NCI-H226 (cell line): ENCODE measurements around the gene FUT6.
"Not testable (repeated sequence)": the region's sequence is repeated elsewhere in the genome, so short reads cannot be mapped to it uniquely, and the experiment has no call there.

Experiments
- DNase-seq: peaks from one replicate; pipeline ENCODE4 v3.0.0-alpha.2; 2015

The FUT6 gene, protein sequence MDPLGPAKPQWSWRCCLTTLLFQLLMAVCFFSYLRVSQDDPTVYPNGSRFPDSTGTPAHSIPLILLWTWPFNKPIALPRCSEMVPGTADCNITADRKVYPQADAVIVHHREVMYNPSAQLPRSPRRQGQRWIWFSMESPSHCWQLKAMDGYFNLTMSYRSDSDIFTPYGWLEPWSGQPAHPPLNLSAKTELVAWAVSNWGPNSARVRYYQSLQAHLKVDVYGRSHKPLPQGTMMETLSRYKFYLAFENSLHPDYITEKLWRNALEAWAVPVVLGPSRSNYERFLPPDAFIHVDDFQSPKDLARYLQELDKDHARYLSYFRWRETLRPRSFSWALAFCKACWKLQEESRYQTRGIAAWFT

DNA sequence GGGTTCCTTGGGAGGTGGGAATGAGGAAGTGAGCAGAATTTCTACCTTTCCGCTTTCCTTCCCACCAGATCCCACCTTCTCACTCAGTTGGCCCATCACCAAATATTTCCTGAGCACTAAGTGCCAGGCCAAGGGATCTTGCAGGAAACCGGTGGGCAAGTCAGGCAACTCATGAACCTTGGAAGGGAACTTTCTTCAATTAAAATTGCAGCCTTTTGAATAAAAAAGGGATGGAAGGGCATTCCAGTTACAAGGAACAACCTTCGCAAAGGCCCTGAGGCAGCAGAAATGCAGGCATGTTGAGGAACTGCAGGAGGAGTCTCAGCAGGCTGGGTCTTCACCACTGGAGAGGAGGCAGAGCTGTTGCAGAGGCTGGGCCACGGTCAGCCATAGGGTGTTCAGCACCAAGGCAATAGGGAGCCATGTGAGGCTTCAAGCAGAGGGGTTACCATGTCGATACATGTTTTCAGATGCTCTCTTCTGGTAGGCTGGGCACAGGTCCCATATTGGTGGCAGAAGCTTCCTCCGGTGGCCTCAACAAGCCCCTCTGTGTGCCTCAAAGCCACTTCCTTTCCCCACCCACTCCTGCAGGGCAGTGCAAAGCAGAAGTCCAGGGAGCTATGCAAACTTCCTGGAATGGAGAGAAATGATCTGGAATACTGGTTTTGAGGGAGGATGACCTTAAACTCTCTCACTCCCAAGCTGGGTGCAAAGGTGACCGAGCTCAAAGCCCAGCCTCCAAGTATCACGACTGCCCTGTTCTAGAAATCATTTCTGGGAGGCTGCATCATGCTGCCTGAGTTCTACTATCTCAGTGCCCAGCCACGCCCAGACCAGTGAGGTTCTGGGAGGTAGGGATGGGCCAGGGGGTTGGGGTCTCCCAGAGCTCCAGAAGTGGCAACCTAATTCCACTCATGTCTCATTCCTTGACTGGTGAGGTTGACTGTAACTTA is at the start of gene FUT6:
Gene FUT6 (minus strand): TSS at position 638 of the 953 bp plus-strand sequence. CDS start 7,135 bp downstream, outside the sequence.
- no peak for DNase-seq

DNA sequence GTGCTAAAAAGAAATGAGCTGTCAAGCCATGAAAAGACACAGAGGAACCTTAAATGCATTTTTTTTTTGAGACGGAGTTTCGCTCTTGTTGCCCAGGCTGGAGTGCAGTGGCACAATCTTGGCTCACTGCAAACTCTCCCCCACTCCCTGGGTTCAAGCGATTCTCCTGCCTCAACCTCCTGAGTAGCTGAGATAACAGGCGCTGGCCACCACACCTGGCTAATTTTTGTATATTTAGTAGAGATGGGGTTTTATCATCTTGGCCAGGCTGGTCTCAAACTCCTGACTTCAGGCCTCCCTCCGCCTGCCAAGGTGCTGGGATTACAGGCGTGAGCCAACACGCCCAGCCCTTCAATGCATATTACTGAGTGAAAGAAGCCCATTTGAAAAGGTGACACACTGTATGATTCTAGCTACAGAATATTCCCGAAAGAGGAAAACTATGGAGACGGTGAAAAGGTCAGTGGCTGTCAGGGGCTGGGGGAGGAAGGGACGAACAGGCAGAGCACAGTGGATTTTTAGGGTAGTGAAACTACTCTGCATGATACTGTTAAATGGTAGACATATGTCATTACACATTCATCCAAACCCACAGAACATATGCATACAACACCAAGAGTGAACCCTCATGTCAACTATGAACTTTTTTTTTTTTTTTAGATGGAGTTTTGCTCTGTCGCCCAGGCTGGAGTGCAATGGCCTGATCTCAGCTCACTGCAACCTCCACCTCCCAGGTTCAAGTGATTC is 44.7 kb upstream of the FUT6 start:
- not testable (repeated sequence) for DNase-seq

DNA sequence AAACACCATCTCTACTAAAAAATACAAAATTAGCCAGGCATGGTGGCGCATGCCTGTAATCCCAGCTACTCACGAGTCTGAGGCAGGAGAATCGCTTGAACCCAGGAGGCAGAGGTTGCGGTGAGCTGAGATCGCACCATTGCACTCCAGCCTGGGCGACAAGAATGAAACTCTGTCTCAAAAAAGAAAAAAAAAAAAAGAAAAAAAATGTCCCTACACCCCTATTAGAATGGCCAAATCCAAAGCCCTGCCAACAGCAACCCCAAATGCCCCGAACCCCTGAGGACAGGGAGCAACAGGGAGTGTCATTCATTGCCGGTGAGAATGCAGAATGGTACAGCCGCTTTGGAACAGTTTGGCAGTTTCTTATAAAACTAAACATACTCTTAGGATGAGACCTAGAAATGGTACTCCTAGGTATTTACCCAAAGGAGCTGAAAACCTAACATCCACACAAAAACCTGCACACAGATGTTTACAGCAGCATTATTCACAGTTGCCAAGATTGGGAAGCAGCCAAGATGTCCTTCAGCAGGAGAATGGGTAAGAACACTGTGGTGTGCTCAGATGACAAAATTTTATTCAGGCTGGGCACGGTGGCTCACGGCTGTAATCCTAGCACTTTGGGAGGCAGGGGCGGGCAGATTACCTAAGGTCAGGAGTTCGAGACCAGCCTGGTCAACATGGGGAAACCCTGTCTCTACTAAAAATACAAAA is 43.8 kb upstream of the FUT6 start:
- DNase-seq: not testable (repeated sequence)

DNA sequence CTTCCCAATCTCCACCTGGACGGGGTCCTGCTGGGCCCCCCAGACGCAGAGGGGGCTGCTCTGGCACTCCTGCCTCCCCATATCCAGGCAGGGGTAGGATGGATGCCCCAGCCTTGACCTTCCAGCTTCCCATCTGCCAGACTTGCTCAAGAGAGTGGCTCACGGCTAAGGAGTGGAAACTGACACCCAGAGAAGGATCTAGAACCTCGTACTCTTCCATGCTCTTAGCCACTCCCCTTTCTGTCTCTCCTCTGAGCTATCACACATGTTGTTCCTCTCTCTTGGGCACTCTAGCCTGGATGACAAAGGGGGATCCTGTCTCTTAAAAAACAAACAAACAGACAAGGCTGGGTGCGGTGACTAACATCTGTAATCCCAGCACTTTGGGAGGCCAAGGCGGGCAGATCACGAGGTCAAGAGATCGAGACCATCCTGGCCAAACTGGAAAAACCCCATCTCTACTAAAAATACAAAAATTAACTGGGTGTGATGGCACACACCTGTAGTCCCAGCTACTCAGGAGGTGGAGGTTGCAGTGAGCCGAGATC is 43.0 kb upstream of the FUT6 start:
- no peak for DNase-seq

DNA sequence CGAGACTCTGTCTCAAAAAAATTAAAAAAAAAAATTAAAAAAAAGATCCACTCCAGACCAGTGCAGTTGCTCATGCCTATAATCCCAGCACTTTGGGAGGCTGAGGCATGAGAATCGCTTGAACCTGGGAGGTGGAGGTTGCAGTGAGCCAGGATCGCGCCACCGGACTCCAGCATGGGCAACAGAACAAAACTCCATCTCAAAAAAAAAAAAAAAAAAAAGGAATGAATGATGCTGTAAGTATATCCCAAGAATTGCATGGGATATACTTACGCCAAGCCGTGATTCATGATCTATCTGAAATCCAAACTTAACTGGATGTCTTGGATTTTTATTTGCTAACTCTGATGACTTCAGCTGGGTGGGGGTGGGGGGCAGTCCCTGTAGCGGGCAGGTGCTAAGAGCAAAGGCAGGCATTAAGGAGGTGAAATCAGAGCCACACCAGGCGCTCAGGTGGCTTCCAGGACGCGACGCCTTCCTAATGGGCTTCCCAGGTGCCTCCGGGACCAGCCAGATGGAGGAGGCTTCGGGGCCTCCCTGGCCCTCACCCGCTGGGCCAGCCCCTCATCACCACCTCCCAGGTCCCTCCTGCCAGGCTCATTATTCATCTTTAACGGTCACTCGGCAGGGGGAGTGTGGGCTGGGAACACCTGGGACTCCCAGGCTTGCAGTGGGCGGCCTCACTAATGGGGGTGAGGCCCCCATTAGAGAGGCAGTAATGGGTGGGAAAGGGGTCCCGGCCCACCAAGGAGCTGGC is 42.2 kb upstream of the FUT6 start:
- DNase-seq: no peak

DNA sequence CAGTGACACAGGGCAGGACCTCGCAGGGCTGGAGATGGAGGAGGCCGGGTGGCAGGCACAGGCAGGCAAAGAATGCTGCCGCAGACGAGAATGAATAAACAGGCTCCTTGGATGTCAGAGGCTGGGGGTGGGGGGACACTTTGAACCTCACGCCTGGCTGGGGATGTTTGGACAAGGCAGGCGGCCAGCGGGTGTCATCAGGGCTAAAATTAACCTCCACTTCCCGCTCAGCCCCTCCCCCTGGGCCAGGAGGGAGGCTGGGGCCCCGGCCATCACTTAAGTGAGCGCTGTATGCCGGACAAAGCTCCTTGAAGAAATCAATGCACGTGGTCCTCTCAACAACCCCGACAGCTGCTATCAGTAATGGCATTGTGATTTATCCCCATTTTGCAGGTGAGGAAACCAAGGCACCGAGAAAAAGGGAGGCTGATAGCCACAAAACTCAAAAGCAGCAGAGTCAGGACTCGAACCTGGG is 41.1 kb upstream of the FUT6 start:
- DNase-seq: no peak

DNA sequence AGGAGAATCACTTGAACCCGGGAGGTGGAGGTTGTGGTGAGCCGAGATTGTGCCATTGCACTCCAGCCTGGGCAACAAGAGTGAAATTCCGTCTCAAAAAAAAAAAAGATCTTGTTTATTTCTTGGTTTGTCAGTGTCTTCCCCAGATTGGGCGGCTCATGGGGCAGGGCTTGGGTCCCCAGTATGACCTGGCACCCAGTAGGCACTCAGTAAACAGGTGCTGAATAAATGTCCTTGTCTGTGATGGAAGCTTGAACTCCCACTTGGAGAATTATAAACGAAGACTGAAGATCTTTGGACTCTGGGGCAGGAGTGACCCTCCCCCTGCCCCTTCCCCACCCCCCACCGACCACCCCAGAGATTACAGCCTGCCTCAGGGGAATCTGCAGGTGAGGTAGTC is 40.7 kb upstream of the FUT6 start:
- no peak for DNase-seq

DNA sequence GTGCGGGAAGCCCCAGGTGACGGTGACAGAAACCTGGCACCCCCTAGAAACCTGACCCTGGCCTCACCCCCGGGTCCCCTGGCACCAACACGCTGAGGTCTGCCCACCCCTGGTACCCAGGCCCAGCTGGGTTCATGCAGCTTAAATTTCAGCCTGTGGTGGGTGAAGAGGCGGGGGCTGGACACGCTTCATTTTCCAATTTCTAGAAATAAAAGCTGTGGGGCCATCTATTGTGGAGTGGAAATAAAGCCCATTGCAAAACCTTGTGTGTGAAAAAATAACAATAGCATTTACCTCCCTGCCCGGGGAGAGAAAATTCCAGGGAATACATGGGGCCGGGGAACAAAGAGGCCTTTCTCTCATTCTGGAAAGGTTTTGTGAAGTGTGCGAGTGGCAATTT is 38.4 kb upstream of the FUT6 start:
- DNase-seq: no peak

DNA sequence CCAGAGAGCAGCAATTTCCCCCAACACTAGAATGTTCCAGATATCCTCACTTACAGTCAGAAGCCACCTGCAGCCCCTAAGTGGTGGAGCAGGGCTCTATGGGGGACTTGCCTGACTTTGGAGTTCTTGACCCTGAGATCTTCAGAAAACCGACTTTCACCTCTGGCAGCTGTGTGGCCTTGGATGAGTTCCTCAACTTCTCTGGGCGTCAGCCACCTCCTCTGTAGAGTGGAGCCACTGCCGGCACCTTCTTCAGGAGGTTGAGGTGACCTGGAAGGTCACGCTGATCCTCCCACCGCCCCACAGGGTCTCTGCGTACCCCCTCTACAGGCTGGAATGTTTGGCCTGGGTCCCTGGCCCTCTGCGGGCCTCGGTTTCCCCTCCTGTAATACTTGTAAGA is 37.9 kb upstream of the FUT6 start:
- no peak for DNase-seq

DNA sequence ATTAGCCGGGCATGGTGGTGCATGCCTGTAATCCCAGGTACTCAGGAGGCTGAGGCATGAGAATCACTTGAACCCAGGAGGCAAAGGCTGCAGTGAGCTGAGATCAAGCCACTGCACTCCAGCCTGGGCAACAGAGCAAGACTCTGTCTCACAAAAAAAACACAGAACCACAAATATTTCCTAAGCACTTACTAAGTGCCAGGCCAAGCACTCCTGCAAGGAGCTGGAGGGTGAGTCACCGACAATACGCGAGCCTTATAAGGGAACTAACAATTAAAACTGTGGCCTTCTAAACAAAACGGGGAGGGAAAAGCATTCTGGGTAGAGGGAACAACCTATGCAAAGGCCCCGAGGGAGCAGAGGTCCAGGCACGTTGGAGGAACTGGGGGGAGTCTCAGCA is 35.0 kb upstream of the FUT6 start:
- peak; percentile 22 for DNase-seq

DNA sequence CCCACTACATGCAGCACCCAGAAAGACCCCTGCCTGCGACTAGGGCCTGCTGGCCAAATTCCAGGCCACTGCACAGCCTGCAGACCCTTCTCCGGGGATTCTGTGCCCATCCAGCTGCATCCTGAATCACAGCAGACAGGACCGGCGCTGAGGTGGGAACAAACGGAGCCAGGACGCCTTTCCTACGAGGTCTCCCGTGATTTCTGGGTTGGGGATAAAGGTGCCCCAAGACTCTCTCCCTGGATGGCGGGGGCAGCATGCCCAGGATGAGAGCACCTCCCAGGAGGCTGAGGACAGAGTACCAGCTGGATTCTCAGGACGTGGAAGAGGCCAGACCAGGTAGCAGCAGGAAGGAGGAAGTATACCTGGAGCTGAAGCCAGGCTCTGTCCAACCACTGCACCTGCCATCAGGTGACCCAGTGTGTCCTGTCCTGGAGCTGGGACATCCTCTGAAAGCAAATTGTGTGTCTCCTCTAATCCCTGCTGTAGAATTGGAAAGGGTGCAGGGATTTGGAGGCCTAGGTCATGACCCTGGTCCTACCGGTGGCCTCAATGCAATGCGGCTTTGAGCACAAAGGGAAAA is 34.2 kb upstream of the FUT6 start:
- DNase-seq: no peak

DNA sequence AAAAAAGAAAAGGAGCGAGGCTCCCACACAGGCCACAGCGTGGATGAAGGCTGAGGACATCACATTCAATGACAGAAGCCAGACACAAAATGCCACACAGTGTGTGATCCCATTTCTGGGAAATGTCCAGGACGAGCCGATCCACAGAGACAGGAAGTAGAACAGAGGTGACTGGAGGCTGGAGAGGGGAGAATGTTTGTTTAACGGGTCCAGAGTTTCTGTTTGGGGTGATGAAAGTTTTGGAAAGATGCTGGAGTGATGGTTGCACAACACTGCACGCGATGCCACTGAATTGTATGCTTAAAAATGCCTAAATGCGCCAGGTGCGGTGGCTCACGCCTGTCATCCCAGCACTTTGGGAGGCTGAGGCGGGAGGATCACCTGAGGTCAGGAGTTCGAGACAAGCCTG is 31.5 kb upstream of the FUT6 start:
- no peak for DNase-seq

DNA sequence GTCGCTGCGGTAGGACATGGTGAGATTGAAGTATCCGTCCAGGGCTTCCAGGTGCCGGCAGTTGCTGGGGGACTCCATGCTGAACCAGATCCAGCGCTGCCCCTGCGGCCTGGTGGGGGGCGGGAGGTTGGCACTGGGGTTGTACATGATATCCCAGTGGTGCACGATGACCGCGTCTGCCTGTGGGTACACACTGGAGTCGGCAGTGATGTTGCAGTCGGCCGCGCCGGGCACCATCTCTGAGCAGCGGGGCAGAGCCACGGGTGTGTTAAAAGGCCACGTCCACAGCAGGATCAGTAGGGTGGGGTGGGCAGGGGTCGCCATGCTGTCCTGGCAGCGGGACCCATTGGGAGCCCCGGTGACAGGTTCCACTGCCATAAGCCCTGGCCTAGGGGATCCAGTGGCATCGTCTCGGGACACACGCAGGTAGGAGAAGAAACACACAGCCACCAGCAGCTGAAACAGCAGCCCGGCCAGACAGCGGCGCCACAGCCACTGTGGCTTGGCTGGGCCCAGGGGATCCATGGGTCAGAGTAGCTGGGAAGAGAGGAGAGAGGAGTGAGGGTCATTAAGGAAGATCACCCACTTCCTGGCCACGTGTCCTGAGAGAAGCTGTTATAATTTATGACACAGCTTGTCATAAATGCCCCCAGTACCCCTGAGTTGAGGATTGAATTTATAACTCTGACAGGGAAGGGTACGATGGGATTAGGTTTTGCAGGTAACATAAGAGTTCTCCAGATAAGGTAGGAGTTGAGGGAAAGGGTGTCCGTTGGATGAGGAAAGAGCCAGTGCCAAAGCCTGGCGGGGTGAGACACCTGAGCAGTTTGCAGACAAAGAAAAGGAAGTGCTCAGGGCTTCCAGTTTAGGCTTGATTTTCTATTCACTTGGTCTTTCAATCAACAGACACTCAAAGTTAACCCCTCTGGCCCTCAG is 28.0 kb upstream of the FUT6 start:
- DNase-seq: no peak

DNA sequence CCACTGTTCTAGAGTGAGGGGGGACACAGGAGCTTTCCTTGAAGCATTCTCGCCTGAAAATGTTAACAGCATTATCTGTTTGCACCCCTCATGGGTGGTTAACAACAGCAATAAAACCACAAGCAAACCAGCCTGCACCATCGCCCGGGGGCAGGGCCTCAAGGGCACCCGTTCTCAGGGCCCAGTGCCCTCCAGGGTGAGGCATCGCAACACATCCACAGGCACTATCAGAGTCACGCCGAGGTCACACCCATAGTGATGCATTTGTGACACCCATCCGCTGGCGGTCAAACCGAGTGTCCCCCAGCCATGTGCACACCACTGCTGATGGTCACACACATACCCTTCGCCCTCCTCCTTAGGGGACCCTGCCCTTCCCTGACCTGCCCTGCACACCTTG is 26.3 kb upstream of the FUT6 start:
- DNase-seq: no peak

DNA sequence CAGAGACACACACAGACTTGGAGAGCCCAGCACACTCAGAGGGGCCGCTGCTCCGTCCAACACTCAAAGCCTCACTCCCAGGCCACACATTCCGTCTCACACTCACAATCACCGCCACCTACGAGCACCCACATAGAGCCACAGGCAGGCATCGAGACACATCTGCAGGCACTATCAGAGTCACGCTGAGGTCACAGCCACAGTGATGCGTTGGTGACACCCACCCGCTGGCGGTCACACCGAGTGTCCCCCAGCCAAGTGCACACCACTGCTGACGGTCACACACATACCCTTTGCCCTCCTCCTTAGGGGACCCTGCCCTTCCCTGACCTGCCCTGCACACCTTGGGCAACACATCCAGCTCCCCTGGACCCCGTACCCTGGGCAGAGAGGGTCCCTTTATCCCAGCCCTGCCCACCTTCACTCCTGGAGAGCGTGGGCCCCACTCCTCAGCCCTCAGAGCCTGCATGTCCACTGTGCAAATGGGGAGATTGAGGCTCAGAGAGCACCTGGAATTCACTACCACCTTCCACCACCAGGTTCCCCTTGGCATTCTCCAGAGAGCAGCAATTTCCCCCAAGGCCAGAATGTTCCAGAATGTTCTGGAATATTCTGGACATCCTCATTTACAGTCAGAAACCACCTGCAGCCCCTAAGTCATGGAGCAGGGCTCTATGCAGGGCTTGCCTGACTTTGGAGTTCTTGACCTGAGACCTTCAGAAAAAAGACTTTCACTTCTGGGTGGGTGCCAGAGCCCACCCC is 25.4 kb upstream of the FUT6 start:
- DNase-seq: no peak

DNA sequence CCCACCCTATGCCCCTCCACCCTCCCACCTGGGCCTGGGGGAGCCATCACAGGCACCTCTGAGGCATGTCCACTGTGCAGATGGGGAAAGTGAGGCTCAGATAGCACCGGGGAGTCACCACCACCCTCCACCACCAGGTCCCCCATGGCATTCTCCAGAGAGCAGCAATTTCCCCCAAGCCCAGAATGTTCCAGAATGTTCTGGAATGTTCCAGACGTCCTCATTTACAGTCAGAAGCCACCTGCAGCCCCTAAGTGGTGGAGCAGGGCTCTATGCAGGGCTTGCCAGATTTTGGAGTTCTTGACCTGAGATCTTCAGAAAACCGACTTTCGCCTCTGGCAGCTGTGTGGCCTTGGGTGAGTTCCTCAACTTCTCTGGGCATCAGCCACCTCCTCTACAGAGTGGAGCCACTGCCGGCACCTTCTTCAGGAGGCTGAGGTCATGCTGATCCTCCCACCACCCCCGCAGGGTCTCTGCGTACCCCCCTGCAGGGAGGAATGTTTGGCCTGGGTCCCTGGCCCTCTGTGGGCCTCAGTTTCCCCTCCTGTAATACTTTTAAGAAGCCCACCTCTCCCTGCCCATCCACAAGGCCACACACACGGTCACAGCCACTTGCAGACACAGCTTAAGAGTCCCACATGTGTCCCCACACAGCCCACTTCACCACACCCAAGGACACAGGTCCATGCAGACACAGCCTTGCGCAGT is 24.7 kb upstream of the FUT6 start:
- DNase-seq: no peak

DNA sequence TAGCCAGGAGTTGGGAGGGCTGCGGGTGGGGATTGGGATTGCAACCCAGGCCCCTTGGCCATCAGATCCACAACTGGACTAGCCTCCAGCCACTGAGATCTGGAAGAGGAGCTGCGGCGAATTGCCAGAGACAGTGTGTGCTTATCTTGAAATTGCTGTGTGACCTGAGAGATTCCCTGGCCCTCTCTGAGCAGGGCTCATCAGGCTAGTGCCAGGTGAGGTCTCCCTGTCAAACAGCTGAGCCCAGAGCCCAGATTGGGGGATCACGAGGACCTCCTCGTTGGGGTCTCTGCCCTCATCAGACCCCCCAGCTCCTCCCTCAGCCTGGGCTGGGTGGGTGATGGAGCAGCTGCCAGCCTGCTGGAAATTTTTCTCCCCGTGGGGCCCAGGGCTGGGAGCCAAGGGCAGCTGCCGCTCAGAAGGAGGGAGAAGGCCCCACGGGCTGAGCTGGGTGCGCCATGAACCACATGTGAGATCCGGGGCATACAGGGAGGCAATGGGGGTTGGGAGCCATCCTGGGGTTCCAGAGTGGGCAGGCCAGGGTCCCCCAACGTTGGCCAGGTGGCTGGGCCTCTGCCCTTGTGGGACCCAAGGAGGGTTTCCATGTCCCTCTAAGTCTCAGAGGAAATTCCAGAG is 23.6 kb upstream of the FUT6 start:
- no peak for DNase-seq
